GM12875 (cell line): ENCODE results near the gene ABTB2.

Source experiments
- H3K4me3 ChIP-seq: one replicate; pipeline ENCODE4 v1.5.1; 2011; ENCODE audit warnings: low read depth, low read length, control low read depth
- TF ChIP-seq, protein P1 (sequence below): IDR thresholded peaks from 2 replicates; pipeline ENCODE4 v1.5.1; 2011; ENCODE audit warnings: low read depth, mild to moderate bottlenecking, control low read depth, inconsistent platforms, low read length, moderate library complexity, borderline replicate concordance; ENCODE audit not compliant: insufficient read depth

ABTB2 gene

DNA sequence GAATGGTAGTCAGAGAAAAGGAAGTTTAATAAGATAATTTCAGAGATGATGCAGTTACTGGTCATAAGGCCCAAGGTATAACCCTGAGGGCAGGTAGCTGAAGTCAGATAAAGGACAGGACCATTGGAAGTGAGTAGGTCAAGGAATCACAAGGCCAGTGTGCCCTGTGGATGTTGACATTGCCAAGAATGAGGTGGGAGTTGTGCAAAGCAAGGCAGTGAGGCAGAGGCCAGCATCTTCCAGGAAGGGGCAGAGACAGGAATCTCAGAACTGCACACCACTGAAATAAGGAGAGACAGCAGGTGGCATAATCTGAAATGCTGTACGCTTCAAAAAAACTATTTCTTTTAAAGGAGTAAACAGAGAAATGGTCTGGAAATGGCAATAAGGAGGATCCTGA lies 61.4 kb downstream of the ABTB2 start:
- H3K4me3 ChIP-seq: no peak overlapping the region
- TF ChIP-seq, protein P1, sequence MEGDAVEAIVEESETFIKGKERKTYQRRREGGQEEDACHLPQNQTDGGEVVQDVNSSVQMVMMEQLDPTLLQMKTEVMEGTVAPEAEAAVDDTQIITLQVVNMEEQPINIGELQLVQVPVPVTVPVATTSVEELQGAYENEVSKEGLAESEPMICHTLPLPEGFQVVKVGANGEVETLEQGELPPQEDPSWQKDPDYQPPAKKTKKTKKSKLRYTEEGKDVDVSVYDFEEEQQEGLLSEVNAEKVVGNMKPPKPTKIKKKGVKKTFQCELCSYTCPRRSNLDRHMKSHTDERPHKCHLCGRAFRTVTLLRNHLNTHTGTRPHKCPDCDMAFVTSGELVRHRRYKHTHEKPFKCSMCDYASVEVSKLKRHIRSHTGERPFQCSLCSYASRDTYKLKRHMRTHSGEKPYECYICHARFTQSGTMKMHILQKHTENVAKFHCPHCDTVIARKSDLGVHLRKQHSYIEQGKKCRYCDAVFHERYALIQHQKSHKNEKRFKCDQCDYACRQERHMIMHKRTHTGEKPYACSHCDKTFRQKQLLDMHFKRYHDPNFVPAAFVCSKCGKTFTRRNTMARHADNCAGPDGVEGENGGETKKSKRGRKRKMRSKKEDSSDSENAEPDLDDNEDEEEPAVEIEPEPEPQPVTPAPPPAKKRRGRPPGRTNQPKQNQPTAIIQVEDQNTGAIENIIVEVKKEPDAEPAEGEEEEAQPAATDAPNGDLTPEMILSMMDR: no peak

DNA sequence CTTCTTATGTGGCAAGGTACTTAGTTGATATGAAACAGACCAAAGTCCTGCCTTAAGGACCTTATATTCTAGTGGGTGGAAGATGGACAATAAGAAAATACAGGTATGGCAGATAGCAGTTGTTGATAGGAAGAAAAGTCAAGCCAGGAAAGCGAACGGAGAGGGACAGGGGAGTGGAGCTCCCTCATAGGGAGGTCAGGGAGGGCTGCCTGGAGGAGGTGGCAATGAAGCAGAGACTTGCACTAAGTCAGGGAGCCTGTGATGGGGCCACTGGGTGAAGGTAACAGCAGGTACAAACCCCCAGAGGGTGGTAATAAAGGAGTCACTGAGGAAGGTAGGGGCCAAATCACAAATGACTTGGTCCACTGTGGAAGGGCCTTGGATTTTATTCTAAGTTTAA lies 65.3 kb downstream of the ABTB2 start:
- TF ChIP-seq, protein P1: no peak
- no peak overlapping the region for H3K4me3 ChIP-seq

DNA sequence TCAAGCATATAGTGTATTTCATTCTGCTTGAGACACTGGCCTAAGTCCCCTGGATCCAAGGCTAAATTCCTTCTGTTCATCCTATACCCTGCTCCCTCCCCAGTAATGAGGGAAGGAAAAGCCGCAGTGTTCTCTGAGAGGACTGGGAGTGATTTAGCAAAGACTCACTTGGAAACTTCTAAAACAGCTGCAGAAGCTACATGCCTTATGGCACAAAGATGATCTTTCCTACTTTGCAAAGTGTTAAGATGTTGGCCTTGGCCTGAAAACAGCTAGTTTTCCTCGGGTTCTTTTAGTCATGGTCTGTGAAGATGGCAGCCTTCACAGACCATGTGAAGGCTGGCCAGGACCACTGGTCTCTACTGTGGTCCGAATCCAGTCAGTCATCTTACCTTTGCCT lies 65.7 kb downstream of the ABTB2 start:
- TF ChIP-seq, protein P1: no peak
- no peak overlapping the region for H3K4me3 ChIP-seq

DNA sequence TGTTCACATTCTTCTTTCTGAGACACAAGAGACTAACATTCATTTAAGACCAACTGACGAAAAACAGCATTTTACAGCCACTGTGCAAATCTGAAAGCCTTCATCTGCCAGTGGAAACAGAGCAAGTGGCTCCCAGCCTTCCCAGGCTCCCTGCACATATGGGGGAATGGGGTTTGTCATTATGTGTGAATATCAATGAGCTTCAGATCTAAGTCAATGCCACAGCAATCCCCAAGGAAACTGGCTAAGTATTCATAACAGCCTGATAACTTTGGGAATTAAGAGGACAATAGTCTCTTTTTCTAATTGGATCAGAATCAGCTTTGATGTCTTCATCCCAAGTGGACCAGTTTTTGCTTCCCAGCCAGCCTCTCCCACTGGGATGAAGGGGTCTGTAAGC lies 66.9 kb downstream of the ABTB2 start:
- no peak overlapping the region for H3K4me3 ChIP-seq
- TF ChIP-seq, protein P1: no peak

DNA sequence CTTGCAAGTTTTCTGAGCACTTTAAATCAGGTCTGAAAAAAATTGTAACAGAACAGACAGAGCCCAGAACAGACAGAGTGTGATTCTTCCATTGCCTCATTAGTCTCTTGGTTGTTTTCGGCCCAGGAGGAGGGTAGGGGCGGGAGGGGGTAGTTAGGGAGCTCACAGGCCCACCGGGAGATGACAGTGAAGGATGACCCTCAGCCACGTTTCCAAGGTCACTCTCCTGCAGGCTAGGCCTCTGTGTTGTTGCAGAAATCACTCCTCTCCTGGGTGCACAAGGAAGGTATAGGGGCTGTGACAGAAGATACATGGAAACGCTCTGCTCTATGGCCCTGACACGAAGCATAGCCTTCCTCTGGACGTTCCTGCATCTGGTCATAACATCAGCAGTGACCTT lies 69.3 kb downstream of the ABTB2 start:
- TF ChIP-seq, protein P1: no peak
- H3K4me3 ChIP-seq: no peak overlapping the region

DNA sequence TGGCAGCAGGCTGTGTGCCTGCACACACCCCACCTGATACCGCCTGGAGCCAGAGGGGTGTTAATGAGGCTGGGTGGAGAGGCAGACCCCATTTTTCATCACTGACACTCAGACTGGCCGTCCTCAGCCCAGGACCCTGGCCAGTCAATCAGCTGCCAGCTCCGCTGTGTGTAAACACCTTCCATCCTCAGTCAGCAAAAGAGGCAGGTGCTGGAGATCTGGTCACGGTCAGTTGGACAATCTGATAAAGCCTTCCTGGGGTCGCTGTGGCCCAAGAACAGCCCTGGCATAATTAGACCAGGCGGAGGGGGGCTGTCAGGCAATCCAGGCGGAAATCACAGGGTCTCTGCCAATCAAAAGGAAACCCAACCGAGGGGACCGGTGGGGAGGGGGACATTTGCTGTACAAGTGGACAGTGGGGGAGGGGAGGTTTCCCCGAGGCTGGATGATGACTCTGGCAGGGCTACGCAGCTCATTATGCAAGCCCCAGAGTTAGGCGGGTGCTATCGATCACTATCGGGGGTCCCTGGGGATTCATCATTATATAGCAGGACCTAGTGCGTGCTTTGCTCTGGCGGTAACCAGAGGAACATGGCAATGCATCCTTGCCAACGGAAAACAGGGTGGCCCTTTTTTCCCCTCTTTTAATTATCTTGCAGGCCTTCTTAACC lies 72.9 kb downstream of the ABTB2 start:
- no peak overlapping the region for H3K4me3 ChIP-seq
- TF ChIP-seq, protein P1: no peak

DNA sequence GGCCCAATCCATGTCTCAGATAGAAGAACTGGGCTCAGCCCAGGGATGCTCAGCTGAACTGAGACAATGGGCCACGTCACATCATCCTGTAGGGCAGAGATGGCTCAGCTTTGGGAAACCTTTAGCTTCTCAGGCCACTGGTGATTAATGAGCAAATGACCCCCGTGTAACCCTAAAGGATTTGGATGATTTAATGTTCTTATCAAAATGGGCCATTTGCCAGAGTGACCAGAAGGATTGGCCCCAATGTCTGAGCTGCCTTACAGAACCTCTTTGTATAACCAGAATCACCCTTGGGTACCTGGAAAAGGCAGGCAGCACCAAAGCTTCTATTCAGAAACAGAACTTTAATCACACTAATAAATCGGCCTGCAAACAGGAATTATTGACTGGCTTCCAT lies 73.7 kb downstream of the ABTB2 start:
- TF ChIP-seq, protein P1: no peak
- H3K4me3 ChIP-seq: no peak overlapping the region
